Fibroblast of villous mesenchyme (primary cell): Measurements from ENCODE around the gene PRCC. TPM values are rescaled to one million over a fixed set of nuclear protein-coding genes. Genes with fewer than 3 reads are reported as not detected.

ENCODE experiments used
- DNase-seq: peaks from one replicate; pipeline ENCODE4 v3.0.0-alpha.2; 2010; ENCODE audit warnings: low read depth
- H3K4me3 ChIP-seq: 2 replicates; pipeline ENCODE4 v1.5.1; 2011; ENCODE audit warnings: low read depth, mild to moderate bottlenecking, low read length
- CTCF ChIP-seq: IDR thresholded peaks from 2 replicates; pipeline ENCODE4 v1.5.1; 2012; ENCODE audit warnings: low read depth, mild to moderate bottlenecking, low read length; ENCODE audit not compliant: insufficient read depth
- total RNA-seq: library from RNA; depleted of rRNA; stranded (reverse); fragments of >200 nt; gene quantifications from 2 replicates; pipeline ENCODE4 v1.2.3, GENCODE V29; 2012

PRCC gene
- total RNA-seq, 1 donor, result 19.0 TPM

- H3K4me3 ChIP-seq, result no peak overlapping the region
- DNase-seq, result no peak
- no peak for TF ChIP-seq CTCF
Measured at GRCh38 chr1:156812293-156812990, 45.1 kb downstream of the PRCC start.

GRCh38 chr1:156813298-156813697, 46.0 kb downstream of the PRCC start:
- peak overlapping the region; percentile 46 for H3K4me3 ChIP-seq
- DNase-seq, result no peak
- TF ChIP-seq CTCF, result no peak

- peak overlapping the region; percentile 46 for H3K4me3 ChIP-seq
- peak; percentile 67 for DNase-seq
Measured at GRCh38 chr1:156813750-156814570, 46.6 kb downstream of the PRCC start.

DNA sequence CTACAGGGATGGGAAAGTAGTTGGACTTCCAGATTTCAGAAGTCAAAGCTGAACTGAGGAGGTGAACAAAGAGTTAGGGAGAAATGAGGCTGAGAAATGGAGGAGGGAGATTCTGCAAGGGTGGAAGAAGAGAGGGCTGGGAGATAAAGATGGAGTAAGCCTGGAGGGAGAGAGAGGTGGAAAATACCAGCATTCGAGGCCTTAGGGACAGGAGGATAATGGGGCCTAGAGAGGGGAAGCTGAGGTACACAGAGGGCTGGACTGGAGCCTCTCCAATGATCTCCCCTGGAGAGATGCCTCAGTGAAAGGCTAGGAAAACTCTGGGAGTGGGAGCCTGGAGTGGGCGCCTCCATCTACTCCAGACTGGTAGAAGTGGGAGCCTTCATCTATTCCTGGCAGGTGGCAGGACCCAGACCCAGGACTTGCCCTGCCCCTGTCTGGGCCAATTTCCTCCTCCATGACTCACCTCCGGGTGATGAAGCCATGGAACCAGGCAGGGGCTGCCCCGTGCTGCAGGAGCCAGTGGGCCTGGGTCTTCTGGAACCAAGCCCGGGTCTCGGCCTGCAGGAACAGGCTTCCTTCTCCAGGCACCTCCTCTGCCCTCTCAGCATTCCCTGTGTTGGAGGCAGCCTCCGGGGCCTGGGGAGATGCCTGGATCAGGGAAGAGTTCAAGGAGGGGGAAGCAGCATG, 47.4 kb downstream of the PRCC start:
- H3K4me3 ChIP-seq, result no peak overlapping the region
- DNase-seq, result no peak
- TF ChIP-seq CTCF, result no peak

More at GRCh38 chr1:156813750-156814570, 46.6 kb downstream of the PRCC start:
- peak; percentile 57 for TF ChIP-seq CTCF

GRCh38 chr1:156815307-156815826, 48.0 kb downstream of the PRCC start:
- TF ChIP-seq CTCF, result peak; percentile 34
- no peak overlapping the region for H3K4me3 ChIP-seq
- peak; percentile 93 for DNase-seq

- DNase-seq, result no peak
- no peak for TF ChIP-seq CTCF
- H3K4me3 ChIP-seq, result no peak overlapping the region
Measured at GRCh38 chr1:156815961-156816422, 48.7 kb downstream of the PRCC start.
